IMR-90 (cell line): Measurements from ENCODE around the gene FBRSL1. TPM values are rescaled to one million over a fixed set of nuclear protein-coding genes. Genes with fewer than 3 reads are reported as not detected.

Experiments
- ATAC-seq: fragments of 200-7000 bp; cut with Tn5 transposase; 2 replicates; pipeline ENCODE4 v1.9.1; 2020; ENCODE audit warnings: low read depth, mild to moderate bottlenecking, moderate library complexity
- BruUV-seq: library from RNA; stranded (reverse); fragments of 400-500 nt; replicated peaks from 2 replicates; lab custom pipeline; 2021; lab: Mats Ljungman, UMichigan
- CTCF ChIA-PET: fragments of 300-600 bp; formaldehyde crosslinking; extraction: SDS; loops from one replicate; lab custom pipeline; 2021; ENCODE audit warnings: antibody characterized with exemption; lab: Yijun Ruan, JAX
- POLR2A ChIA-PET: fragments of 300-600 bp; sonication (Branson Sonifier 250); formaldehyde crosslinking; loops from one replicate; lab custom pipeline; 2022; ENCODE audit warnings: antibody characterized with exemption; ENCODE audit not compliant: unreplicated experiment; lab: Charles Lee
- DNase-seq: peaks from one replicate; pipeline ENCODE4 v3.0.0; 2013
- H2AFZ ChIP-seq: replicated peaks from 2 replicates; pipeline ENCODE3; 2013; ENCODE audit warnings: low read length, mild to moderate bottlenecking; ENCODE audit not compliant: poor library complexity
- H2AK5ac ChIP-seq: 2 replicates; pipeline ENCODE4 v1.6.1; 2013; ENCODE audit warnings: low read depth, low read length, inconsistent platforms
- H2AK9ac ChIP-seq: replicated peaks from 2 replicates; pipeline ENCODE3; 2013; ENCODE audit warnings: mild to moderate bottlenecking, low read depth, low read length, moderate library complexity; ENCODE audit not compliant: poor library complexity
- H2BK120ac ChIP-seq: 2 replicates; pipeline ENCODE4 v1.6.1; 2013; ENCODE audit warnings: low read depth, low read length, inconsistent platforms
- H2BK15ac ChIP-seq: 3 replicates; pipeline ENCODE4 v1.6.1; 2013; ENCODE audit warnings: low read depth, low read length, inconsistent platforms
- H2BK20ac ChIP-seq: 2 replicates; pipeline ENCODE4 v1.6.1; 2013; ENCODE audit warnings: low read depth, mild to moderate bottlenecking, inconsistent platforms, low read length, moderate library complexity
- H2BK5ac ChIP-seq: 2 replicates; pipeline ENCODE4 v1.6.1; 2013; ENCODE audit warnings: mild to moderate bottlenecking, low read depth, low read length, inconsistent platforms; ENCODE audit not compliant: poor library complexity, severe bottlenecking
- H3K14ac ChIP-seq: replicated peaks from 2 replicates; pipeline ENCODE4 v1.6.1; 2013; ENCODE audit warnings: low read depth, low read length, inconsistent platforms
- H3K18ac ChIP-seq: 2 replicates; pipeline ENCODE4 v1.6.1; 2013; ENCODE audit warnings: low read depth, low read length, control low read depth
- H3K23ac ChIP-seq: 2 replicates; pipeline ENCODE4 v1.6.1; 2013; ENCODE audit warnings: low read depth, low read length, inconsistent platforms
- H3K27ac ChIP-seq: 2 replicates; pipeline ENCODE4 v1.5.1; 2013; ENCODE audit warnings: mild to moderate bottlenecking, control low read depth, low read length; ENCODE audit not compliant: insufficient read depth
- H3K27me3 ChIP-seq: 2 replicates; pipeline ENCODE4 v1.6.1; 2013; ENCODE audit warnings: low read length; ENCODE audit not compliant: control insufficient read depth, insufficient read depth
- H3K36me3 ChIP-seq: 2 replicates; pipeline ENCODE4 v1.6.1; 2013; ENCODE audit warnings: low read length, mixed read lengths; ENCODE audit not compliant: control insufficient read depth, insufficient read depth
- H3K4ac ChIP-seq: 2 replicates; pipeline ENCODE4 v1.6.1; 2013; ENCODE audit warnings: low read depth, low read length, inconsistent platforms
- H3K4me1 ChIP-seq: 2 replicates; pipeline ENCODE4 v1.6.1; 2013; ENCODE audit warnings: low read length, mixed read lengths; ENCODE audit not compliant: control insufficient read depth, insufficient read depth
- H3K4me2 ChIP-seq: 2 replicates; pipeline ENCODE4 v1.6.1; 2013; ENCODE audit warnings: low read depth, mild to moderate bottlenecking, control low read depth, low read length, moderate library complexity
- H3K4me3 ChIP-seq: 2 replicates; pipeline ENCODE4 v1.5.1; 2013; ENCODE audit warnings: low read depth, mild to moderate bottlenecking, control low read depth, low read length, moderate library complexity; ENCODE audit not compliant: insufficient read depth
- H3K56ac ChIP-seq: 2 replicates; pipeline ENCODE4 v1.6.1; 2013; ENCODE audit warnings: low read length, inconsistent platforms; ENCODE audit not compliant: insufficient read depth; ENCODE audit errors: extremely low read depth
- H3K79me1 ChIP-seq, 2 experiments: 2 replicates each; pipeline ENCODE4 v1.6.1; 2013; ENCODE audit warnings: low read length in 2 of 2, inconsistent platforms in 1 of 2, low read depth in 1 of 2
- H3K9ac ChIP-seq: 2 replicates; pipeline ENCODE4 v1.6.1; 2013; ENCODE audit warnings: low read depth, low read length, control low read depth
- H3K9me1 ChIP-seq: 2 replicates; pipeline ENCODE4 v1.6.1; 2013; ENCODE audit warnings: low read length, inconsistent platforms; ENCODE audit not compliant: insufficient read depth
- H3K9me3 ChIP-seq: 2 replicates; pipeline ENCODE4 v1.6.1; 2013; ENCODE audit warnings: low read length; ENCODE audit not compliant: control insufficient read depth, insufficient read depth
- H4K20me1 ChIP-seq: 2 replicates; pipeline ENCODE4 v1.6.1; 2013; ENCODE audit warnings: low read length, inconsistent platforms; ENCODE audit not compliant: insufficient read depth
- H4K5ac ChIP-seq: 2 replicates; pipeline ENCODE4 v1.6.1; 2013; ENCODE audit warnings: mild to moderate bottlenecking, low read depth, low read length, control low read depth
- H4K8ac ChIP-seq, 2 experiments: 2 replicates each; pipeline ENCODE4 v1.6.1; 2013; ENCODE audit warnings: low read depth in 2 of 2, low read length in 2 of 2, control low read depth in 1 of 2, inconsistent platforms in 1 of 2
- H4K91ac ChIP-seq: 2 replicates; pipeline ENCODE4 v1.6.1; 2013; ENCODE audit warnings: low read depth, low read length, inconsistent platforms; ENCODE audit not compliant: insufficient read depth
- BHLHE40 ChIP-seq: fragments of 150-350 bp; IDR thresholded peaks from 2 replicates; pipeline ENCODE4 v1.6.1; 2016; ENCODE audit warnings: mild to moderate bottlenecking, low read depth, low read length
- CEBPB ChIP-seq: IDR thresholded peaks from 2 replicates; pipeline ENCODE4 v1.6.1; 2012; ENCODE audit warnings: low read depth, low read length, improper control_type of control experiment
- CHD1 ChIP-seq: IDR thresholded peaks from 2 replicates; pipeline ENCODE4 v1.6.1; 2012; ENCODE audit warnings: low read depth, low read length, improper control_type of control experiment
- ELK1 ChIP-seq: fragments of 150-350 bp; IDR thresholded peaks from 2 replicates; pipeline ENCODE4 v1.6.1; 2016; ENCODE audit warnings: low read depth, mild to moderate bottlenecking, low read length, moderate library complexity, borderline replicate concordance
- FOS ChIP-seq: fragments of 150-350 bp; IDR thresholded peaks from 2 replicates; pipeline ENCODE4 v1.6.1; 2016; ENCODE audit warnings: low read depth, low read length
- MAFK ChIP-seq: IDR thresholded peaks from 2 replicates; pipeline ENCODE4 v1.6.1; 2012; ENCODE audit warnings: low read depth, low read length, improper control_type of control experiment
- MAZ ChIP-seq: IDR thresholded peaks from 2 replicates; pipeline ENCODE4 v1.6.1; 2012; ENCODE audit warnings: low read depth, mild to moderate bottlenecking, low read length, improper control_type of control experiment, moderate library complexity, borderline replicate concordance
- MXI1 ChIP-seq: IDR thresholded peaks from 2 replicates; pipeline ENCODE4 v1.6.1; 2012; ENCODE audit warnings: low read depth, mild to moderate bottlenecking, low read length, moderate library complexity, borderline replicate concordance
- NFE2L2 ChIP-seq: fragments of 150-350 bp; IDR thresholded peaks from 2 replicates; pipeline ENCODE4 v1.6.1; 2016; ENCODE audit warnings: low read depth, mild to moderate bottlenecking, low read length
- POLR2A ChIP-seq: IDR thresholded peaks from 2 replicates; pipeline ENCODE4 v1.6.1; 2012; ENCODE audit warnings: mild to moderate bottlenecking, low read depth, low read length
- RAD21 ChIP-seq: IDR thresholded peaks from 2 replicates; pipeline ENCODE4 v1.6.1; 2012; ENCODE audit warnings: low read length, improper control_type of control experiment
- RCOR1 ChIP-seq: IDR thresholded peaks from 2 replicates; pipeline ENCODE4 v1.6.1; 2012; ENCODE audit warnings: mild to moderate bottlenecking, low read length, improper control_type of control experiment; ENCODE audit not compliant: insufficient replicate concordance
- RFX5 ChIP-seq: IDR thresholded peaks from 2 replicates; pipeline ENCODE4 v1.8.0; 2012; ENCODE audit warnings: low read depth, mild to moderate bottlenecking, low read length, moderate library complexity
- USF2 ChIP-seq: fragments of 150-350 bp; IDR thresholded peaks from 2 replicates; pipeline ENCODE4 v1.6.1; 2017; ENCODE audit warnings: mild to moderate bottlenecking, antibody characterized with exemption, low read length, low read depth
- WGBS, 2 experiments: methylation state at CpG; one replicate each; pipeline versions ENCODE4 v1.1.5 to v1.1.7; 2013; ENCODE audit warnings: missing lambda C conversion rate in 2 of 2; ENCODE audit not compliant: insufficient read length in 1 of 2; ENCODE audit errors: extremely low coverage in 2 of 2; 5-methylcytosine and 5-hydroxymethylcytosine counted together
- dilution Hi-C: fragments of 300-500 bp; cut with HindIII; formaldehyde crosslinking; loops from one replicate; pipeline ENCODE4 v1.14.3; 2018; ENCODE audit warnings: low sequenced_read_pairs; ENCODE audit not compliant: unreplicated experiment
- in situ Hi-C: fragments of 300-500 bp; cut with MboI; formaldehyde crosslinking; loops from 3 replicates; pipeline ENCODE4 v1.14.3; 2019; ENCODE audit warnings: low sequenced_read_pairs, inconsistent platforms, mixed read lengths
- intact Hi-C: fragments of 100-400 bp; cut with micrococcal nuclease; formaldehyde crosslinking; loops from 2 replicates; pipeline ENCODE4 v1.10.0; 2022
- polyA plus RNA-seq, 3 experiments: library from polyadenylated mRNA; depleted of rRNA; stranded (reverse); fragments of >200 nt; gene quantifications; 2 replicates each; pipeline ENCODE4 v1.2.3, GENCODE V29; 2012; ENCODE audit warnings: low replicate concordance in 1 of 3
- total RNA-seq: library from RNA; depleted of rRNA; stranded (reverse); fragments of >200 nt; gene quantifications from 2 replicates; pipeline ENCODE4 v1.2.3, GENCODE V29; 2012
- TF ChIP-seq, protein P1 (sequence below): conservative IDR thresholded peaks from 2 replicates; pipeline ENCODE4 v1.5.1; 2012; ENCODE audit warnings: mild to moderate bottlenecking, low read depth, low read length, improper control_type of control experiment

The FBRSL1 gene
- total and polyA plus RNA-seq, 2 of the 4 experiments (the other 2 are of a cell fraction), result 0.36 to 10.8 TPM

DNA sequence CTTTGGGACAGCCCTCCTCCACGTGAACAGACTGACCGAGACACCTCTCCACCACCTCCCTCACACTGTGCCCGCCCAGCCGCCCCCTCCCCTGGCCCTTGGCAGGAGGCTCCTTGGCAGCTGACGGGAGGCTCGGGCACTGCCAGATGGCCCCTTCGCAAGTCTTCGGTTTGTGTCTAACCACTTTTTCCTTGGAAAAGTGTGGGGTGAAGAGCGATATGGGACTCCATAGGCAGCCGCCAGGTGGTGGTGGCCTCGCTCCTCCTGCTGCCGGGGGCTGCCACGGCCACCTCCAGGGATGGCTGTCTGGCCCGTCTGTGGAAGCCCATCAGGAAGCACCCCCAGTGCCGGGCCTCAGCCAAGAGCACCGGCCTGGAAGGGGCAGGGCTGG lies 61.7 kb downstream of the FBRSL1 start:
- H2BK20ac ChIP-seq, result no peak overlapping the region
- ATAC-seq, result no peak
- H3K9ac ChIP-seq, result no peak overlapping the region
- H4K91ac ChIP-seq, result no peak overlapping the region
- no peaks in the 10 kb centered on the region for H3K79me1 ChIP-seq
- H3K56ac ChIP-seq, result no peak overlapping the region
- no peak overlapping the region for H2BK15ac ChIP-seq
- no peak overlapping the region for H3K14ac ChIP-seq
- 83% methylated on average over 5 of the region's 16 CpGs; no CpG with 5 or more reads in 1 of the 2 experiments for WGBS, 2 experiments
- no peak overlapping the region for H3K4ac ChIP-seq
- H3K4me3 ChIP-seq, result no peak overlapping the region
- H4K8ac ChIP-seq, result no peak overlapping the region
- ChIA-PET POLR2A (no interaction called here), CTCF (no interaction called here)
- H3K9me1 ChIP-seq, result no peaks in the 10 kb centered on the region
- TF ChIP-seq MAZ (no peak), FOS (no peak), BHLHE40 (no peak), NFE2L2 (no peak), MXI1 (no peak), CHD1 (no peak), POLR2A (no peak), MAFK (no peak), CEBPB (no peak), USF2 (no peak), RCOR1 (no peak), RAD21 (no peak), ELK1 (no peak), RFX5 (no peak)
- TF ChIP-seq, protein P1, sequence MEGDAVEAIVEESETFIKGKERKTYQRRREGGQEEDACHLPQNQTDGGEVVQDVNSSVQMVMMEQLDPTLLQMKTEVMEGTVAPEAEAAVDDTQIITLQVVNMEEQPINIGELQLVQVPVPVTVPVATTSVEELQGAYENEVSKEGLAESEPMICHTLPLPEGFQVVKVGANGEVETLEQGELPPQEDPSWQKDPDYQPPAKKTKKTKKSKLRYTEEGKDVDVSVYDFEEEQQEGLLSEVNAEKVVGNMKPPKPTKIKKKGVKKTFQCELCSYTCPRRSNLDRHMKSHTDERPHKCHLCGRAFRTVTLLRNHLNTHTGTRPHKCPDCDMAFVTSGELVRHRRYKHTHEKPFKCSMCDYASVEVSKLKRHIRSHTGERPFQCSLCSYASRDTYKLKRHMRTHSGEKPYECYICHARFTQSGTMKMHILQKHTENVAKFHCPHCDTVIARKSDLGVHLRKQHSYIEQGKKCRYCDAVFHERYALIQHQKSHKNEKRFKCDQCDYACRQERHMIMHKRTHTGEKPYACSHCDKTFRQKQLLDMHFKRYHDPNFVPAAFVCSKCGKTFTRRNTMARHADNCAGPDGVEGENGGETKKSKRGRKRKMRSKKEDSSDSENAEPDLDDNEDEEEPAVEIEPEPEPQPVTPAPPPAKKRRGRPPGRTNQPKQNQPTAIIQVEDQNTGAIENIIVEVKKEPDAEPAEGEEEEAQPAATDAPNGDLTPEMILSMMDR, result no peak
- H2AK9ac ChIP-seq, result no peak overlapping the region
- no peak overlapping the region for H4K5ac ChIP-seq
- no peaks in the 10 kb centered on the region for H3K9me3 ChIP-seq
- no peaks in the 10 kb centered on the region for H3K4me1 ChIP-seq
- peaks cover 5% of the 10 kb centered on the region; the same call in 1 of the 2 replicates for H3K36me3 ChIP-seq
- in situ Hi-C loops (no loop called here), intact Hi-C loops (no loop called here), dilution Hi-C loops (no loop called here)
- no peak overlapping the region for H2BK5ac ChIP-seq
- no peak overlapping the region for H2AFZ ChIP-seq
- no peak overlapping the region for H2BK120ac ChIP-seq
- H3K18ac ChIP-seq, result no peak overlapping the region
- no peak overlapping the region for H3K23ac ChIP-seq
- no peak for DNase-seq
- no peaks in the 10 kb centered on the region; the same call in 1 of the 2 replicates for H4K20me1 ChIP-seq
- no peak overlapping the region for H3K4me2 ChIP-seq
- no peaks in the 10 kb centered on the region for H3K27me3 ChIP-seq
- H2AK5ac ChIP-seq, result no peak overlapping the region
- no peak overlapping the region for H3K27ac ChIP-seq
- BruUV-seq, result no TSS peak
